Peyer's patch (tissue), 4 donors: Measurements from ENCODE around the gene PACSIN1. TPM values are rescaled to one million over a fixed set of nuclear protein-coding genes. Genes with fewer than 3 reads are reported as not detected.
"Not testable (repeated sequence)": the region's sequence is repeated elsewhere in the genome, so short reads cannot be mapped to it uniquely, and the experiment has no call there.

Source experiments
- DNase-seq, 3 donors: peaks; one replicate each; pipeline ENCODE4 v3.0.0-alpha.2; 2017 to 2019
- H3K27ac ChIP-seq, 4 donors: fragments of 200-600 bp; sonication (generic); one replicate each; pipeline ENCODE4 v1.5.1; 2016 to 2019
- H3K27me3 ChIP-seq, 2 donors: fragments of 200-600 bp; sonication (generic); one replicate each; pipeline ENCODE4 v1.5.1; 2019
- H3K36me3 ChIP-seq, 3 donors: fragments of 200-600 bp; sonication (generic); one replicate each; pipeline ENCODE4 v1.5.1; 2016 to 2019
- H3K4me1 ChIP-seq, 4 donors: fragments of 200-600 bp; sonication (generic); one replicate each; pipeline ENCODE4 v1.5.1; 2016 to 2019
- H3K4me3 ChIP-seq, 4 donors: fragments of 200-600 bp; sonication (generic); 1 replicate in 3 of 4; 2 replicates in 1 of 4; pipeline ENCODE4 v1.5.1; 2016 to 2019; ENCODE audit warnings: mild to moderate bottlenecking in 1 of 4
- H3K9me3 ChIP-seq, 4 donors: fragments of 200-600 bp; sonication (generic); one replicate each; pipeline ENCODE4 v1.5.1; 2016 to 2019; ENCODE audit warnings: mild to moderate bottlenecking in 1 of 4
- POLR2A ChIP-seq, 2 donors: fragments of 450-650 bp; IDR thresholded peaks; one replicate each; pipeline ENCODE4 v1.5.1; 2017; ENCODE audit warnings: antibody characterized with exemption in 2 of 2, mild to moderate bottlenecking in 2 of 2, moderate library complexity in 2 of 2
- total RNA-seq, 4 donors: library from RNA; depleted of rRNA; stranded (reverse); fragments of >200 nt; gene quantifications; one replicate each; pipeline ENCODE4 v1.1.0, GENCODE V29; 2016
- TF ChIP-seq, protein P1 (sequence below), 6 experiments: fragments of 450-650 bp in 4 of 6; fragments of 200-600 bp in 2 of 6; sonication (generic) in 1 of 6; IDR thresholded peaks; one replicate each; pipeline ENCODE4 v1.5.1; 2017 to 2019; ENCODE audit warnings: antibody characterized with exemption in 6 of 6, mild to moderate bottlenecking in 3 of 6, moderate library complexity in 1 of 6

Gene PACSIN1
- total RNA-seq, 4 donors from 2014 or later, result 0.28 to 9.9 (median 0.40) TPM; not detected in 1

GRCh38 chr6:34484899-34485298 is 19.0 kb downstream of the PACSIN1 start:
- no peak overlapping the region for H3K4me3 ChIP-seq
- H3K4me1 ChIP-seq, result no peaks in the 10 kb centered on the region
- no peaks in the 10 kb centered on the region for H3K27me3 ChIP-seq

GRCh38 chr6:34485321-34486060 is 19.6 kb downstream of the PACSIN1 start:
- Histone ChIP-seq H3K36me3 (no peaks in the 10 kb centered on the region), H3K27ac (no peak overlapping the region), H3K9me3 (no peaks in the 10 kb centered on the region), H3K4me3 (no peak overlapping the region), H3K27me3 (no peaks in the 10 kb centered on the region), H3K4me1 (no peaks in the 10 kb centered on the region)
- TF ChIP-seq, protein P1, sequence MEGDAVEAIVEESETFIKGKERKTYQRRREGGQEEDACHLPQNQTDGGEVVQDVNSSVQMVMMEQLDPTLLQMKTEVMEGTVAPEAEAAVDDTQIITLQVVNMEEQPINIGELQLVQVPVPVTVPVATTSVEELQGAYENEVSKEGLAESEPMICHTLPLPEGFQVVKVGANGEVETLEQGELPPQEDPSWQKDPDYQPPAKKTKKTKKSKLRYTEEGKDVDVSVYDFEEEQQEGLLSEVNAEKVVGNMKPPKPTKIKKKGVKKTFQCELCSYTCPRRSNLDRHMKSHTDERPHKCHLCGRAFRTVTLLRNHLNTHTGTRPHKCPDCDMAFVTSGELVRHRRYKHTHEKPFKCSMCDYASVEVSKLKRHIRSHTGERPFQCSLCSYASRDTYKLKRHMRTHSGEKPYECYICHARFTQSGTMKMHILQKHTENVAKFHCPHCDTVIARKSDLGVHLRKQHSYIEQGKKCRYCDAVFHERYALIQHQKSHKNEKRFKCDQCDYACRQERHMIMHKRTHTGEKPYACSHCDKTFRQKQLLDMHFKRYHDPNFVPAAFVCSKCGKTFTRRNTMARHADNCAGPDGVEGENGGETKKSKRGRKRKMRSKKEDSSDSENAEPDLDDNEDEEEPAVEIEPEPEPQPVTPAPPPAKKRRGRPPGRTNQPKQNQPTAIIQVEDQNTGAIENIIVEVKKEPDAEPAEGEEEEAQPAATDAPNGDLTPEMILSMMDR (IDR thresholded peaks at IDR 0.05), result no peak
- DNase-seq, result no peak

More at GRCh38 chr6:34484899-34485298, 19.0 kb downstream of the PACSIN1 start:
- TF ChIP-seq, protein P1 (IDR thresholded peaks at IDR 0.05), result no peak
- no peak for TF ChIP-seq POLR2A (IDR thresholded peaks at IDR 0.05)
- Histone ChIP-seq H3K36me3 (no peaks in the 10 kb centered on the region), H3K27ac (no peak overlapping the region), H3K9me3 (no peaks in the 10 kb centered on the region)
- DNase-seq, result peak in 2 of 3 donors; percentile 57 to 61

GRCh38 chr6:34486106-34486740 is 20.3 kb downstream of the PACSIN1 start:
- no peak for DNase-seq
- Histone ChIP-seq H3K36me3 (no peaks in the 10 kb centered on the region), H3K4me1 (no peaks in the 10 kb centered on the region), H3K9me3 (no peaks in the 10 kb centered on the region), H3K27ac (no peak overlapping the region), H3K4me3 (no peak overlapping the region), H3K27me3 (no peaks in the 10 kb centered on the region)
- TF ChIP-seq, protein P1 (IDR thresholded peaks at IDR 0.05), result no peak
- TF ChIP-seq POLR2A (IDR thresholded peaks at IDR 0.05), result no peak

- not testable (repeated sequence) for H3K9me3 ChIP-seq, H3K27ac ChIP-seq, DNase-seq, H3K27me3 ChIP-seq, H3K4me1 ChIP-seq, H3K36me3 ChIP-seq, H3K4me3 ChIP-seq
Measured at GRCh38 chr6:34486886-34487285, 21.0 kb downstream of the PACSIN1 start.

GRCh38 chr6:34487536-34487935 is 21.7 kb downstream of the PACSIN1 start:
- Histone ChIP-seq H3K36me3 (no peaks in the 10 kb centered on the region), H3K4me3 (no peak overlapping the region), H3K27me3 (no peaks in the 10 kb centered on the region), H3K4me1 (no peaks in the 10 kb centered on the region), H3K27ac (no peak overlapping the region), H3K9me3 (no peaks in the 10 kb centered on the region)
- TF ChIP-seq, protein P1 (IDR thresholded peaks at IDR 0.05), result no peak
- no peak for TF ChIP-seq POLR2A (IDR thresholded peaks at IDR 0.05)
- DNase-seq, result no peak

- H3K4me3 ChIP-seq, result no peak overlapping the region
- no peak for DNase-seq
- H3K27ac ChIP-seq, result no peak overlapping the region
- TF ChIP-seq POLR2A (IDR thresholded peaks at IDR 0.05), result no peak
- TF ChIP-seq, protein P1 (IDR thresholded peaks at IDR 0.05), result no peak
- H3K4me1 ChIP-seq, result no peaks in the 10 kb centered on the region
- no peaks in the 10 kb centered on the region for H3K27me3 ChIP-seq
- H3K36me3 ChIP-seq, result no peaks in the 10 kb centered on the region
- H3K9me3 ChIP-seq, result no peaks in the 10 kb centered on the region
Measured at GRCh38 chr6:34489207-34489805, 23.4 kb downstream of the PACSIN1 start.
